ENCODE data around the gene ARVCF.

The ARVCF gene

DNA sequence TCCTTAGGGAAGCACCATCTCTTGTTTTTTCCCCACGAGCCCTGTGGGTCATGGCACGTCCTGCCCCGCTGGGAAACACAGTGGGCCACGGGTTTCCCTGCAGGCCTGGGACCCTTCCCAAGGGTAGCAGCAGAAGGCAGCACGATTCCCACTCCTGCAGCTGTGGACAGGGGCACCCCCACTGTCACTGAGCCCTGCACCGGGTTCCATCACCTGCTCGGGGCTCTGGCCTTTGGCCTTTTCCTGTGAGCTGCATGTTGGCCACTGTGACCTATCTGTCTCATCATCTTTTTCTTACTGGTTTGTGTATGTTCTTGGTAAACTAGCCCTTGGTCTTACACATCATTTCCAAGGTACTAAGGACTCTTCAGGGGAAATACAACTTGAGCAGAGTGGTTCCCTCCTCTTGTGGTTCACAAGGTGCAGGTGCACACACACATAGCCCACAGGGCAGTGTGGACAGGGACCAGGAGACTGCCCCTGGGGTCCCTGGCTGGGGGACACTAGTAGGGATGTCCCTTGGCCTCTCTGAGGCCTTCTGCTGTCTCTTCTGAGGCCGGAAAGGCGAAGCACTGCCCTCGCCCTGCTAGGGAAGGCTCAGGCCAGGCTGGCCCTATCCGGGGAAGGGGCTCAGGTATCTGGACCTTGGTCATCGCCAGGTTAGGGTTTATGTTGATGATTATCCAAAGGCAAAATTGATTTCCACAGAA lies 56.0 kb downstream of the ARVCF start:
- Histone ChIP-seq H3K4me1 (ENCODE audit: control insufficient read depth, insufficient read depth, low read length) (peaks cover 25% of the 10 kb centered on the region), H3K9ac (ENCODE audit: low read length) (no peak overlapping the region), H3K27me3 (ENCODE audit: control insufficient read depth, insufficient read depth, low read length) (peaks cover 4% of the 10 kb centered on the region; the same call in 1 of the 2 replicates), H3K27ac (ENCODE audit: low read depth, low read length) (no peak overlapping the region), H3K4me3 (ENCODE audit: low read depth, low read length) (no peak overlapping the region), H3K9me3 (ENCODE audit: control insufficient read depth, insufficient read depth, low read depth, low read length) (no peaks in the 10 kb centered on the region), H3K36me3 (ENCODE audit: control insufficient read depth, insufficient read depth, low read length) (no peaks in the 10 kb centered on the region)

DNA sequence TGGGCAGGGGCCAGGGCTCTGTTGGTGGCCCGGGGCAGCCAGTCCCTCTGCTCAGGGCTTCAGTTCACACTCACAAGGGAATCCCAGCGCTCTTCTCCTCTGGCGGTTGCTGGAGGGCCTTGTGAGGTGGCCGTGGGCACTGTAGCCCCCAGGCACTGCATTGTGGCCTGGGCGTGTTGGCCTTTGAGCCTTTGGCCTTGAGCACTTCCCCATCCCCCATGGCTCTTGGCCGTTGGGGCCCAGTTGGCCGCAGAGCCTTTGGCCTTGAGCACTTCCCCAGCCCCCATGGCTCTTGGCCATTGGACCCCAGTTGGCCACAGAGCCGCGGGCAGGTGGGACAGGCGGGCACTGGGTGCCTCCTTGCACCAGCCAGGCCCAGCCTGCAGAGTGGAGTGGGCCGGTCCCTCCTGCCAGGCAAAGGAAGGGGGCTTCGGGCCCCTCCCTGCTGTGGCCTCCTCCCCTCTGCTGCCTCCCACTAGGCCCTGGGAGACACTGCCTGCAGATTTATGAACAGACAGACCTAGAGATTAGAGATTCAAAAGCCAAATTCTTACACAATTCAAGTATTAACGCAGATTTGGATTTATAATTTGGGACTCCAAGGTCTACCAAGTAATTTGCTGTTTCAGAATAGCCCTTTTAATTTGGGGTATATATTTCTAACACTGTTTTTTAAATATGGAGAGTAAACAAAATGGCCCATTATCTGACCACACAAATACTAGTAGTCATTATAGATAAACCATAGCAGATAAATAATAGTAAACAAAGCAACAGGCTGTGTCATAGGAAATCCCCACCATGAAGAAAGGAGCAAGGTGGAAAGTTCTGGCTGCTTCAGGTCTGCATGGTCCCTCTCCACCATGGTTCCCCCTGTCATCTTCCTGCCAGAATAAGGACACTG lies 56.8 kb downstream of the ARVCF start:
- H3K4me1 ChIP-seq (ENCODE audit: control insufficient read depth, insufficient read depth, low read length), result peaks cover 25% of the 10 kb centered on the region
- no peaks in the 10 kb centered on the region for H3K36me3 ChIP-seq (ENCODE audit: control insufficient read depth, insufficient read depth, low read length)
- H3K9me3 ChIP-seq (ENCODE audit: control insufficient read depth, insufficient read depth, low read depth, low read length), result no peaks in the 10 kb centered on the region
- peak overlapping the region; percentile 50; the same call in 1 of the 2 replicates for H3K27ac ChIP-seq (ENCODE audit: low read depth, low read length)
- H3K9ac ChIP-seq (ENCODE audit: low read length), result no peak overlapping the region
- peak overlapping the region; percentile 46 for H3K4me3 ChIP-seq (ENCODE audit: low read depth, low read length)
- H3K27me3 ChIP-seq (ENCODE audit: control insufficient read depth, insufficient read depth, low read length), result peaks cover 4% of the 10 kb centered on the region; the same call in 1 of the 2 replicates

DNA sequence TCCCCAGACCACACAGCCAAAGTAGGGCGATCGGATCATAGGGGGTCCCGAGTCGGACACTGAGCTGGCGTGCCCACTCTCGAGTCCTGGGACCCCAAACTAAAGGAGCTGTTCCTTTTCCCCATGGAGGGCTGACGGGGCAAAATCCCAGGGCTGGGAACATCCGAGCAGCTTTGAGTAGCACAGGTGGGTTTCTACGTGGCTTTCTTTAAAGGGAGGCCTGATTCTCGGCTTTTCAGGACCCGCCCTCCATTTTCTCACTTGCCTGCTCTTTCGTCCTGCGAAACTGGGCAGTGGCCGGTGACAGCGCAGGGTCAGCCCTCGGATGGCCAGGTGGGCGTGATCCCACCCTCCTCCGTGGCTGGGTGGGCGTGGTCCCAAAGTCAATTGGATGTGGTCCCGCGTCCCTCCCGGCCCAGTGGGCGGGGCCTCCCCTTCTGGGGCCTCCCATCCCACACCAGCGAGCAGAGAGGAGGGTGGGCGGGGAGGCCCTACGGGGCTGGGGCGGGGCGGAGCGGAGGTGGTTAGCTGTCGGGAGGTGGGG lies 57.5 kb downstream of the ARVCF start:
- H3K4me1 ChIP-seq (ENCODE audit: control insufficient read depth, insufficient read depth, low read length), result peaks cover 25% of the 10 kb centered on the region
- no peak overlapping the region for H3K27ac ChIP-seq (ENCODE audit: low read depth, low read length)
- no peaks in the 10 kb centered on the region for H3K9me3 ChIP-seq (ENCODE audit: control insufficient read depth, insufficient read depth, low read depth, low read length)
- peak overlapping the region; percentile 48 for H3K4me3 ChIP-seq (ENCODE audit: low read depth, low read length)
- no peaks in the 10 kb centered on the region for H3K36me3 ChIP-seq (ENCODE audit: control insufficient read depth, insufficient read depth, low read length)
- H3K27me3 ChIP-seq (ENCODE audit: control insufficient read depth, insufficient read depth, low read length), result peaks cover 4% of the 10 kb centered on the region; the same call in 1 of the 2 replicates
- H3K9ac ChIP-seq (ENCODE audit: low read length), result no peak overlapping the region

DNA sequence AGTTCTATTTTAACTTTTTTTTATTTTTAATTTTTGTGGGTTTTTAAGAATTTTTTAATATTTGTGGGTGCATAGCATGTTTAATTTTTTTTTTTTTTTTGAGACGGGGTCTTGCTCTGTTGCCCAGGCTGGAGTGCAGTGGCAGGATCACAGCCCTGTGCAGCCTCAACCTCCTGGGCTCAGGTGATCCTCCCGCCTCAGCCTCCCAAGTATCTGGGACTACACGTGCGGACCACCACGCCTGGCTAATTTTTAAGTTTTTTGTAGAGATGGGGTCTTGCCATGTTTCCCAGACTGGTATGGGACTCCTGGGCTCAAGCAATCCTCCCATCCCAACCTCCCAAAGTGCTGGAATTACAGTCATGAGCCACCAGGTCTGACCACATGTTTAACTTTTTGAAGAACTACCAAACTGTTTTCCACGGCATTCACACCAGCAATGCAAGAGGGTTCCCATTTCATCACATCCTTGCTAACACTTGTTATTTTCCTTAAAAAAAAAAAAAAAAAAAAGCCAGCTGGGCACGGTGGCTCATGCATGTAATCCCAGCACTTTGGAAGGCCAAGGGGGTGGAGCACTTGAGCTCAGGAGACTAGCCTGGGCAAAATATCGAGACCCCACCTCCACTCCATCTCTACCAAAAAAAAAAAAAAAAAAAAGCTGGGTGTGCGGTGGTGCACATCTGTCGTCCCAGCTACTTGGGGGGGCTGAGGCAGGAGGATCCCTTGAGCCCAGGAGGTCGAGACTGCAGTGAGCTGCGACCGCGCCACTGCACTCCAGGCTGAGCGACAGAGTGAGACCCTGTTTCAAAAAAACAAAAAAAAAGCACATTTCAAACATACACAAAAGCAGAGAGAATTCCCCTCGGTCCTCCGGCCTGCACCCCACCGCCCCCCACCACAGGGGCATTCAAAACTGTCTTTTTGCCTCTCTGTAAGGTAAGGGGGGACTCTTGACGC lies 58.3 kb downstream of the ARVCF start:
- Histone ChIP-seq H3K4me1 (ENCODE audit: control insufficient read depth, insufficient read depth, low read length) (peaks cover 21% of the 10 kb centered on the region), H3K27ac (ENCODE audit: low read depth, low read length) (no peak overlapping the region), H3K27me3 (ENCODE audit: control insufficient read depth, insufficient read depth, low read length) (no peaks in the 10 kb centered on the region), H3K4me3 (ENCODE audit: low read depth, low read length) (peak overlapping the region; percentile 48), H3K9ac (ENCODE audit: low read length) (no peak overlapping the region), H3K36me3 (ENCODE audit: control insufficient read depth, insufficient read depth, low read length) (no peaks in the 10 kb centered on the region), H3K9me3 (ENCODE audit: control insufficient read depth, insufficient read depth, low read depth, low read length) (no peaks in the 10 kb centered on the region)

DNA sequence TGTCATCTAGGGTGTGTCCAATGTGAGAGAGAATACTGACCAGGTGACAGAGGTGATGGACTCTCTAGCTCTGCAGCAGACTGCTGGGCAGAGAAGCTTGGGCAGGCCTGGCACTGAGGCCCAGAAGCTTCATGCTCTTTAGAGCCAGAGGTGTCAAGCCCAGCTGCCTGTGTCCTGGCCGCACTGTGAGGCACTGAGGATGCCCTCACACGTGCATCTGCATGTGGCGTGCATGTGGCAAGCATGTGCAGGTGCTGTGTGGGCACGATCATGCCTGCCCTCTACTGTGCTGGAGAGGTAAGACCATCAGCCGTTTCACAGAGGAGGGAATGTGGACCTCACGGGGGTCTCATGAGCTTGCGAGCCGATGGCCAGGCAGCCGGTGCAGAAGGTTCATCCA lies 59.2 kb downstream of the ARVCF start:
- H3K4me1 ChIP-seq (ENCODE audit: control insufficient read depth, insufficient read depth, low read length), result peaks cover 13% of the 10 kb centered on the region
- H3K27me3 ChIP-seq (ENCODE audit: control insufficient read depth, insufficient read depth, low read length), result no peaks in the 10 kb centered on the region
- H3K9ac ChIP-seq (ENCODE audit: low read length), result no peak overlapping the region

DNA sequence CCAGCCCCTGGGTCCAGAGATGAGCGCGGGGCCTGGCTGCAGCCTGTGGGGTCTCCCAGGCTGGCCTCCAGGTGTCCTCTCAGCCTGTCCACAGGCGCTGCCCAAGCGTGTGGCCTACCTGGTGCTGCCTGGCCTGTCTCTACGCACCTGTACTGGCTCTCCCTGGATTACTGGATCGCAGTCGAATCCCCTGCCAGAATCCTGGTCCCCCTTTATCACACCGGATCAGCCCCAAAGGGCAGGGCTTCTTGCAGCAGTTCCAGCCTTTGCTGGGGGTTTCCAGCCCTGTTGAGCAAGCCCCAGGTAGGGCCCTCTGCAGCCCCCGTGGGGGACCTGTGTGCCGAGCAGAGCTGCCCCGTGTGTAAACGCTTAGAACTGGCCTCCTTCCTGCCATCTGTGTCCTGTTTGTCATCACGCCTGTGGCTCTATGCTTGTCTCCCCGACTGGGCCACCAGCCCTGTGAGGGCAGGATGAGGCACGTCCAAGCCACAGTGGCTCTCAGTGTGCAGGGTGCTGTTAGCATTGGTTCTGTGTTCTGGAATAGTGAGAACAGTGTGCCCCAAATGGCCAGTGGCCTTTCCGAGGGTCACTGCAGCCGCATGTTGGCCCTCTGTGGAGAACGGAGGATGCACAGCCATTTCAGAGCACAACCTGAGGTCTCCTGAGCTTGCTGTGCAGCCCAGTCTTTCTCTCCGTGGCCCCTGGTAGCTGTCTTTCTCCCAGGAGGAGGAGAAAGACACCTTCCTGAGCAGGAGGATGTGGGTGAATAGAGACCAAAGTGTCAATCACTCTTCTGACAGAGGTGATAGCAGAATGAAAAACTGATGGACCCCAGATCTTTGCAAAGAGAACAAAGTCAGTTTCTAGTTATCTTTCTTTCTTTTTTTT lies 61.1 kb downstream of the ARVCF start:
- H3K9ac ChIP-seq (ENCODE audit: low read length), result no peak overlapping the region
- H3K4me1 ChIP-seq (ENCODE audit: control insufficient read depth, insufficient read depth, low read length), result peaks cover 12% of the 10 kb centered on the region
- no peak overlapping the region for H3K4me3 ChIP-seq (ENCODE audit: low read depth, low read length)
- H3K27ac ChIP-seq (ENCODE audit: low read depth, low read length), result no peak overlapping the region
- H3K9me3 ChIP-seq (ENCODE audit: control insufficient read depth, insufficient read depth, low read depth, low read length), result no peaks in the 10 kb centered on the region
- no peaks in the 10 kb centered on the region for H3K36me3 ChIP-seq (ENCODE audit: control insufficient read depth, insufficient read depth, low read length)
- no peaks in the 10 kb centered on the region for H3K27me3 ChIP-seq (ENCODE audit: control insufficient read depth, insufficient read depth, low read length)

More for the DNA sequence above, 59.2 kb downstream of the ARVCF start:
- no peak overlapping the region for H3K27ac ChIP-seq (ENCODE audit: low read depth, low read length)
- H3K4me3 ChIP-seq (ENCODE audit: low read depth, low read length), result no peak overlapping the region
- no peaks in the 10 kb centered on the region for H3K9me3 ChIP-seq (ENCODE audit: control insufficient read depth, insufficient read depth, low read depth, low read length)
- no peaks in the 10 kb centered on the region for H3K36me3 ChIP-seq (ENCODE audit: control insufficient read depth, insufficient read depth, low read length)

DNA sequence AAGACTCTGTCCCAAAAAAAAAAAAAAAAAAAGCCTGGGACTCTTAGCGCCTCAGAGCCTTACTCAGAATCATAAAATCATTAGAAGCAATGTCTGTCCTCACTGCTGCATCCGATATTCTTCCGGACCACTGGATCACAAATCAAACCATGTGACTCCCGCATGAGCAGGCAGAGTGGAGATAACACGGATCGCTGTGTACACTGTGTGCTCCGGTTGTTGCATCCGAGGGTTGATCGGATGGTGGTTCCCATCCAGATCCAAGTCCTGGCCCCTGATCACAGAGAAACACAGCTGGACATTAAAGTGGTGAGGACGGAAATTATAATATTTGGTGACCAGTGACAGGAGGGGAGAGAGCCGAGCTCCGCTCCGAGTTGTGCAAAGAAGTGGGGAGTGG lies 65.3 kb downstream of the ARVCF start:
- no peaks in the 10 kb centered on the region for H3K4me1 ChIP-seq (ENCODE audit: control insufficient read depth, insufficient read depth, low read length)
- no peaks in the 10 kb centered on the region for H3K36me3 ChIP-seq (ENCODE audit: control insufficient read depth, insufficient read depth, low read length)
- H3K9me3 ChIP-seq (ENCODE audit: control insufficient read depth, insufficient read depth, low read depth, low read length), result no peaks in the 10 kb centered on the region
- H3K27ac ChIP-seq (ENCODE audit: low read depth, low read length), result no peak overlapping the region
- H3K4me3 ChIP-seq (ENCODE audit: low read depth, low read length), result no peak overlapping the region
- no peak overlapping the region for H3K9ac ChIP-seq (ENCODE audit: low read length)
- no peaks in the 10 kb centered on the region for H3K27me3 ChIP-seq (ENCODE audit: control insufficient read depth, insufficient read depth, low read length)

DNA sequence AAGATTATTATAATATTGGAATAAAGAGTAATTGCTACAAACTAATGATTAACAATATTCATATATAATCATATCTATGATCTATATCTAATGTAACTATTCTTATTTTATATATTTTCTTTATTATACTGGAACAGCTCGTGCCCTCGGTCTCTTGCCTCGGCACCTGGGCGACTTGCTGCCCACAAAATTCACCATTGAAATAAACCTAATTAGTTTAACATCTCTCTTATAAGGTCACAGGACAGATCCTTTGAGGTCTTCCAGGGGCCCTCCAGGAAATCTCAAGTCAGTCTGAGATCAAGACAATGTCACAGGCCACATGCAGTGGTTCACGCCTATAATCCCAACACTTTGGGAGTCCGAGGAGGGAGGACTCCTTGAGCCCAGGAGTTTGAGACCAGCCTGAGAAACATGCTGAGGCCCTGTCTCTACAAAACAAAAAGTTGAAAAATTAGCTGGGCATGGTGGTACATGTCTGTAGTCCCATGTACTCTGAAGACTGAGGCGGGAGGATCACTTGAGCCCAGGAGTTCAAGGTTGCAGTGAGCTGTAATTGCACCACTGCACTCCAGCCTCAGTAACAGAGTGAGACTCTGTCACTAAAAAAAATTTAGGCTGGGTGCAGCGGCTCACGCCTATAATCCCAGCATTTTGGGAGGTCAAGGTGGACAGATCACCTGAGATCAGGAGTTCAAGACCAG lies 68.4 kb downstream of the ARVCF start:
- no peaks in the 10 kb centered on the region for H3K9me3 ChIP-seq (ENCODE audit: control insufficient read depth, insufficient read depth, low read depth, low read length)
- peaks cover 5% of the 10 kb centered on the region; the same call in 1 of the 2 replicates for H3K4me1 ChIP-seq (ENCODE audit: control insufficient read depth, insufficient read depth, low read length)
- H3K9ac ChIP-seq (ENCODE audit: low read length), result no peak overlapping the region
- H3K27me3 ChIP-seq (ENCODE audit: control insufficient read depth, insufficient read depth, low read length), result no peaks in the 10 kb centered on the region
- H3K27ac ChIP-seq (ENCODE audit: low read depth, low read length), result no peak overlapping the region
- H3K36me3 ChIP-seq (ENCODE audit: control insufficient read depth, insufficient read depth, low read length), result no peaks in the 10 kb centered on the region
- H3K4me3 ChIP-seq (ENCODE audit: low read depth, low read length), result no peak overlapping the region

DNA sequence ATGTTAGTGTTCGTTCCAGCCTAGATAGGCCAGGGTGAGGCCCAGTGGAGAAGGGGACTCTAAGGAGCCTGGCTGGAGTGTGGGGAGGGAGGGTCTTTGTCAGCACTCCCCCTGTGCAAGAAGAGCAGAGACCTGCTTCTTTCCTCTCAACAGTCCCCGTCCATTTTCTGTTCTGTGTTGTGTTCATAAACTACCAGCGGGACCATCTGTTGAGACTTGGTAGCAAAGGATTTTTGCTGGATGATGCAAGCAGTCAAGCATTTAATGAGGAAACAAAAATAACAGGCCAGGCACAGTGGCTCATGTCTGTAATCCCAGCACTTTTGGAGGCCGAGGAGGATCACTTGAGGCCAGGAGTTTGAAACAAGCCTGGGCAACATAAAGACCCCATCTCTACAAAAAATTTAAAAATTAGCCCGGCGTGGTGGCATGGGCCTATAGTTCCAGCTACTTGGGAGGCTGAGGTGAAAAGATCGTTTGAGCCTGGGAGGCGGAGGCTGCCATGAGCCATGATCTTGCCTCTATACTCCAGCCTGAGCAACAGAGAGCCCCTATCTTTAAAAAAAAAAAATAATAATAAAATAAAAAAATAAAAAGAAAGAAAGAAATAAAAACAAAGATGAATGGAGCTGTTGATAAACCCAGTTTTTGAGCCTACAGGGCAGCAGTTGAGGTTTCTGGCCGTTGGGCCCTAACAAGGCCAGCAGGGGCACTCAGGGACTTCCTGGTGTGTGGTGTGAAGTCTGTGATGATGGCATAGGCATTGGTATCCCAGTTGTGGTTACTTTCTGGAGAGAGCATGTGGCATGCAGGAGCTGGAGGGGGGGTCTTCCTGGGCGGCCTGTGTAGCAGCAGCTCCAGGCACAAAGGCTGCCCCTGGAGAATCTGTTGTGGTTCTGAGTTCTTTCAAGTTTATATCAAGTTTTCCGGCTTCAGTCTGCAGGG lies 73.3 kb downstream of the ARVCF start:
- Histone ChIP-seq H3K9ac (ENCODE audit: low read length) (no peak overlapping the region), H3K36me3 (ENCODE audit: control insufficient read depth, insufficient read depth, low read length) (no peaks in the 10 kb centered on the region), H3K4me1 (ENCODE audit: control insufficient read depth, insufficient read depth, low read length) (peaks cover 12% of the 10 kb centered on the region; the same call in 1 of the 2 replicates), H3K4me3 (ENCODE audit: low read depth, low read length) (no peak overlapping the region), H3K27ac (ENCODE audit: low read depth, low read length) (no peak overlapping the region), H3K27me3 (ENCODE audit: control insufficient read depth, insufficient read depth, low read length) (no peaks in the 10 kb centered on the region), H3K9me3 (ENCODE audit: control insufficient read depth, insufficient read depth, low read depth, low read length) (no peaks in the 10 kb centered on the region)
